NCI-H2227 (cell line): ENCODE data around the gene DCAF8L1.
"Not testable (repeated sequence)": the region's sequence is repeated elsewhere in the genome, so short reads cannot be mapped to it uniquely, and the experiment has no call there.

Experiments
- DNase-seq: peaks from one replicate; lab custom pipeline; 2025; ENCODE audit not compliant: unreplicated experiment; lab: John Stamatoyannopoulos, UW

The DCAF8L1 gene

GRCh38 chrX:27981349-27981748 lies at the start of gene DCAF8L1:
Gene DCAF8L1, minus strand, starts transcription at chrX:27981449. Its CDS starts 115 bp downstream, at chrX:27981334.
- no peak for DNase-seq

DNA sequence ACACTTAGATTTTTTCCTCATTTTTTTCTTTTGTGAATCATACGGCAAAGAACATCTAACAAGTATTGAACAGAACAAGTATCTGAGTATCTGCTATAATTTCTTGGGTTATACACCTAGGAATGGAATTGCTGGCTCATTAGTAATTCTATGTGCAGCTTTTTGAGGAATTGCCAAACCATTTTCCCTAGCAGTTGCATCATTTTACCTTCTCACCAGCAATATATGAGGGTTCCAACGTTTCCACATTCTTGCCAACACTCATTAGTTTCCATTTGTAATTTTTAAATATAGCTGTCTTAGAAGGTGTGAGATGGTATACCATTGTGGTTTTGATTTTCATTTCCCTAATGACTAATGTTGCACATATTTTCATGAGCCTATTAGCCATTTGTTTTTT lies 41.1 kb upstream of the DCAF8L1 start:
- DNase-seq, result no peak

GRCh38 chrX:28016823-28017222 lies 35.6 kb upstream of the DCAF8L1 start:
- DNase-seq, result no peak

DNA sequence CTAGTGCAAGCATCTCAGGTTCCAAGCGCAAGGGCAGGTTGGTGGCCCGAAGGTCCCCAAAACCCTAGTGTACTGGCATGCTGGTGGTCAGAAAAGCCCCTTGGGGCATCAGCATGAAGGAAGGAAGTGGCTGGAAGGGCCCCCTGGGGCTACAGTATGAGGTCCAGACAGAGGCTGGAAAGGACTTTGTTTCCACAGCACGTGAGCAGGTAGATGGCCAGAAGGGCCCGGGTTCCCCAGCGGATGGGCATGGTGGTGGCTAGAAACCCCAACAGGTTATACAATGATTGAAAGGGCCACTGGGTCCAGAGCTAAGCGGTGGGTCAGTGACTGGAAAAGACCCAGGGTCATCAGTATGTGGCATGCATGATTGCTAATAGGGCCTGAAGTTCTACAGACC lies 34.7 kb upstream of the DCAF8L1 start:
- no peak for DNase-seq

DNA sequence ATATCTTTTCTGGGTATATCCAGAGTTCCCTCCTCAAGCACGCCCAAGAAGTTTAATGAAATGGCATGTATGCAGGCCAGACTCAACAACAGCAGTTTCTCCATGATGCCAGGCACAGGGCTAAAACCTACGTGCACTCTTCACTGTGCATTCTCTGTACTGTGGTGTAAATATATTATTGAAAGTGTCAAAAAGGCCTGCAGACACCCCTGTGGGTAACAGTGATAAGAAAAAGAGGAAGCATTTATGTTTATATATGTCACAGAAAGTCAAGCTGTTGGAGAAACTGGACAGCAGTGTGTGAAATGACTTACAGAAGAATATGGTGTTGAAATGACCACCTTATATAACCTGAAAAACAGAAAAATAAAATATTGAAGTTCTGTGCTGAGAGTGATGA lies 29.6 kb upstream of the DCAF8L1 start:
- DNase-seq, result no peak

GRCh38 chrX:27998666-27999065 lies 17.4 kb upstream of the DCAF8L1 start:
- no peak for DNase-seq

DNA sequence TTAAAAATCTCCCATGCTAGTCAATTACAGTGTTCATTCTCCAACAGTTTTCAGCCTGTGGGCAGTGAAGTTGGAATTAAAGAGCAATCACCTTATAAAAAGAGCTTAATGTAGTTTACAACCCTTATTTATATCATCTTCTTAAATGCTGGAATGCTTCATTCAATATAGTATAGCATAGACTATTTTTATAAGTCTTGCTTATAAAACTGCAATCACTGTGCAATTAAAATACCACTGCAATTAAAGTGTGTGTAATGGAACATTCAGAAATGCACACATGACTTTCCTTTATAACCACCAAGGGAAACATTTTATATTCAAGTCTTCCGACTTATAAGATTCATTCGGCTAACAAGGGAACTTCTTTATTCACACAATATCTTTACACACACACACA lies 16.4 kb upstream of the DCAF8L1 start:
- DNase-seq, result no peak

DNA sequence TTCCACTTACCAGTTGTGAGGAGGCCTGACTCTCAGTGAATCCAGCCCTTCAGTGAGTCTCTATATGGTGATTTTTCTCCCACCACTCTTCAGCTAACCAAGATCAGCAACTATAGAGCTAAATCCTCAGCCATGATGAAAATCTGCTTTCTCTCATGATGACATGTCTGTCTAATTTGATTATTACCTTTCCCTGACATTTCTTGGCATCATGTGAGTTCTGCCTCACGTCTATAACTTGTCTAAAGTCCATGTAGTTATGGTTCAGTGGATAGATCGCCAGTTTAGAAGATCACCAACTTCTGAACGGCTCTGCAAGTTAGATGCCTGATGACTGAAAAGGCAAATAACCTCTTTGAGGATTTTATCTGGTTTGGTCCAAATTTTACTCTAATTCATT lies 14.9 kb upstream of the DCAF8L1 start:
- DNase-seq, result no peak

DNA sequence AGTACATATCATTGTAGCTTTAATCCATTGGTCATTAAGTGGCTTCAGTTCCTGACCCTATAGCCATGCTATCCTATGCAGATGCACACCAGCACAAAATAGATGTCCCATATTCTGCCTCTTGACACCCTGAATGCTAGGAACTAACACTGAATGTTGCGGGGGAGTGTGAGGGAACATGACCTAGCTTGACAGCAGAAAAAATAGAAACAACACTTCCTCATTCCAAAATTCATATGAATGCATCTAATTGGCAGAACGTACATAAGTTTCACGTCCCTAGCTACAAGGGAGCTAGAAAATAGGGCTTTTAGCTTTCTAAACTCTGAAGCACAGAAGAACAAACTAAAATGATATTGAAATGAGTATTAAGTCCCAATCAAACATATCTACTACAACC lies 14.4 kb upstream of the DCAF8L1 start:
- no peak for DNase-seq

DNA sequence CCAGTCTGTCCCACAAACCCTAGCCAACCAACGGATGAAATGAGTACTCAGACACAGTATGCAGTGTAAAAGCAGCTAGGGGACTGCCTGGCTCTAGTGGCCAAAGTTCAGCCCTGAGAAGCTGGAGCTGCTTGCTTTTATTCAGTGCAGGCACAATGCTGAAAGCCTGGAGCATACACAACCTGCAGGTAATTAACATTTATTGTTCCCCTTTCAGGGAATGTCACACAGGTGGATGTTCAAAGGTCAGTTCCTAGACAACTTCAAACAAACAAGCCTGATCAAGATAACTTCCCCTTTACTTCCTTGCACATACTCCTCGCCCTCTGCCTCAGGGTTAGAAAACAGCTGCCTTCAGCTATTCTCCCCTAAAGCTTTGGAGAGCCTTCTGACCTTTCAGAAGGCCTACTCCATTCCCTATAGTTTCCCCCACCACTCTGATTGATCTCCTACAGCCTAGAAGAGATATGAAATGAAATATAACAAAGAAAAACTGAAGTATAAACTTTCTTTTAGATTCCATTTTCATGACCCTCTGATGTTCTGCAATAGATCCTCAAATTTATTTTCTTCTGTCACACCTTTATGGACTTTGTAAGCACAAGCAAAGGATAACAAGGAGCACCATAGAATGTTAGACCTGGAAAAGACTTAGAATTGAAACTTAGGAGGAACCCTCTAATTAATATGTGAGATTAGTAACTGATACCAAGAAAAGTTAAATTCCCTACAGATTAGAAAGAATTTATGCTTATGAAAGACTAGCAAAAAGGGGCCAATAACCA lies 6.8 kb upstream of the DCAF8L1 start:
- DNase-seq, result no peak

- not testable (repeated sequence) for DNase-seq
These were observed 4.3 kb downstream of the DCAF8L1 start for GRCh38 chrX:27976934-27977333.

- DNase-seq, result no peak
These were observed 5.0 kb downstream of the DCAF8L1 start for GRCh38 chrX:27976284-27976683.

DNA sequence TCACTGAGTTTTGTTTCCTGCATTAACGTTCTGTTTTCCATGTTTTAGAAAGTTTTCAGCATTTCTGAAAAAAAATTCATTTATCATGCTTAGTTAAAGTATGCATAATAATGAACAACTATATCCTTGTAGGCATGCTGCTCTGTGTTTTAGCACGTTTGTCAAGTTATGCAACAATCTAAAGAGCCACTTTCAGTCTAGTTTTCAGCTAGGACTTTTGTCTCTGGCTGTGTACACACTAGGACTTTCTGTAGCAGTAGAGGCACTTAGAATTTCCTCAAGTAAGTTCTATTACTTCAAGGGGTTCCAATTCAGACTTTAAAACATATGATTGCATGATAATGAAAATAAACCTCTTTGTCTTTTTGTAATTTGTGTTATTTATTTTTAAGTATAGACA lies 12.4 kb downstream of the DCAF8L1 start:
- DNase-seq, result no peak

DNA sequence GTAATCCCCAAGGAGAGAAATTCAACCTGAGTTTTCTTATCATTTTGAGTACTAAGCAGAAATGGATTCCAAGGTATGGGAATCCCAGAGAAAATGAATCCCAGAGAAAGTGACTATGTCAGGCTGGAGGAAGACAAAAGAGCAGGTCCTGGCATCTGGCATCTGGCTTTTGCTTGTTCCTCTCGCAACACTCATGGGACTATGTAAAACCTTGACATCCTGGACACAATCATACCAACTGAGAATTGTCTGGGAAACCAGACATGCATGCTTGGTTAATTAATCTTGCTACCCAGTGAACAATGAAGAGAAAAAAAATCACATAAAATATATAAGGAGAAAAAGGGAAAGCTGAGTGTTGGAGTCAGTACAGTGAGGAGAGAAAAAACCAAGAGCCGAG lies 12.9 kb downstream of the DCAF8L1 start:
- DNase-seq, result no peak

DNA sequence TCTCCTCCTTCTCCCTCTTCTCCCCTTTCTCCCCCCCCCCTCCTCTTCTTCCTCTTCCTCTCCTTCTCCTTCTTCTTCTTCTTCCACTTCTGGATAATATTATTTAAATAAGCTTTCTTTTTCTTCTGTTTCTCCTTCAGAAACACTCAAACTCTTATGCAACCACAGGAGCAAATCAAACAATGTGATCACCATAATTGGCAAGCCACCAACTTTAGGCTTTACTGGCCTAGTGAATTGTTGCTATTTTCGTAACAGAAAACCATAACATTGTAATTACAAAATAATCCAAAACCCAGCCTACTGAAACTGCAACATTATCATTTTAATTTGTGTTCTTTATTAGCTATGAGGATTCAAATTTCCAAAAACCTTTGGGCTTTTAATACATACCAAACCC lies 14.3 kb downstream of the DCAF8L1 start:
- no peak for DNase-seq

DNA sequence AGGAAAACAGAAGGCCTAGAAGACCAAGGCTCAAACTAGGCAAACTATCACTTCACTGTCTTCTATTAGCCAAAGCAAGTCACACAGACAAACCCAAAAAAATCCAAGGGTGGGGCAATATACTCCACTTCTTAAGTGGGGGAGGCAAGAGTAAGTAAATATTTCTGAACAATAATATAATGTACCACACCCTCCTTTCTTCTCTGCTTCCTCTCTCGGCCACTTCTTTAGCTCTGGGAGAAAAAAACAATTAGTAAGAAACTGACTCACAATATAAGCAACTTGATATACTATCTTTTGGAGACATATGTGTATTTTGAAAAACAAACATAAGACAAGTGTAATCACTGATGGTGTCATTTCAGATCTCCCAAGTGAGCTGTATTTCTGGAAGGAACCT lies 14.8 kb downstream of the DCAF8L1 start:
- no peak for DNase-seq

- DNase-seq, result not testable (repeated sequence)
These were observed 15.9 kb downstream of the DCAF8L1 start for GRCh38 chrX:27965348-27965747.

DNA sequence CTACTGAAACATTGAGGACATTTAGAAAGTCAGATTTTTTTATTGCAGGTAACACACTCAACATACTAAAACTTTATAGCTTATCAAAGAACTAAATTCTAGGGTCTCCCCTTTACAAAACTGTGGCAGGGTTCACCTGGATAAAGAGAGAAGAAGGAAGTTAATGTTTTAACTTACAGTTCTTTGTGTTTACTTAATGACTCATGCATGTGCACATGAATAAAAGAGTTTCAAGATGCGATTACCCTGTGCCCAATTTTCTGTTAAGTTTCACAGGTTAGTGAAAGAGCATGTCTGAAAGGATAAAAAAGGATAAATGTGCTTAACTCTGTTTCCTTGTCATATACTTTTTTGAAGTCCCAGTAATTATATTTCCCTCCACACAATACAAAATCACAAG lies 16.8 kb downstream of the DCAF8L1 start:
- DNase-seq, result no peak

- not testable (repeated sequence) for DNase-seq
These were observed 20.8 kb downstream of the DCAF8L1 start for GRCh38 chrX:27960410-27960809.

DNA sequence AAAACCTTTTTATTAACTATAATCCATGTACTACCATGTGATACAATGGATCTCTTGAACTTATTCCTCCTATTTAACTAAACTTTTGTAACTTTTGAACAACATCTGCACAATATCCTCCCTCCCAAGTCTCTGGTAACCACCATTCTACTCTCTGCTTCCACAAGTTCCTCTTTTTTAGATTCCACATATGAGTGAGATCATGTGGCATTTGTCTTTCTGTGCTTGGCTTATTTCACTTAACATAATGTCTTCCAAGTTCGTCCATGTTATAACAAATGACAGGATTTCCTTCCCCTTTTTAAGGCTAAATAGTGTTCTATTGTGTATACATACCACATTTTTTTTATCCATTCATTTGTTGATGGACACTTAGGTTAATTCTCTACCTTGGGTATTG lies 28.1 kb downstream of the DCAF8L1 start:
- no peak for DNase-seq

- no peak for DNase-seq
These were observed 47.9 kb downstream of the DCAF8L1 start for GRCh38 chrX:27933361-27933760.
